Bronchial epithelial cell (primary cell): Measurements from ENCODE around the gene SIK3. TPM values are rescaled to one million over a fixed set of nuclear protein-coding genes. Genes with fewer than 3 reads are reported as not detected.

Experiments used
- DNase-seq: peaks from one replicate; pipeline ENCODE4 v3.0.0-alpha.2; 2010; ENCODE audit warnings: low read depth
- FAIRE-seq: peaks from 2 replicates; lab custom pipeline; 2011; peaks lifted over from hg19 to GRCh38; lab: Jason Lieb, UNC
- H3K27me3 ChIP-seq: 2 replicates; pipeline ENCODE4 v1.5.1; 2011; ENCODE audit warnings: low read length; ENCODE audit not compliant: control insufficient read depth, insufficient read depth
- H3K36me3 ChIP-seq: 2 replicates; pipeline ENCODE4 v1.5.1; 2011; ENCODE audit warnings: low read length; ENCODE audit not compliant: control insufficient read depth, insufficient read depth
- H3K4me3 ChIP-seq: 2 replicates; pipeline ENCODE4 v1.5.1; 2011; ENCODE audit warnings: mild to moderate bottlenecking, low read depth, low read length, control low read depth
- total RNA-seq: library from RNA; depleted of rRNA; stranded (reverse); fragments of >200 nt; gene quantifications from 2 replicates; pipeline ENCODE4 v1.2.1, GENCODE V29; 2014
- TF ChIP-seq, protein P1 (sequence below): IDR thresholded peaks from 2 replicates; pipeline ENCODE4 v1.5.1; 2011; ENCODE audit warnings: mild to moderate bottlenecking, moderate library complexity, low read length, control low read depth, inconsistent platforms; ENCODE audit not compliant: insufficient read depth, severe bottlenecking

Gene SIK3
- total RNA-seq, 1 donor from 2014 or later: 6.8 TPM

DNA sequence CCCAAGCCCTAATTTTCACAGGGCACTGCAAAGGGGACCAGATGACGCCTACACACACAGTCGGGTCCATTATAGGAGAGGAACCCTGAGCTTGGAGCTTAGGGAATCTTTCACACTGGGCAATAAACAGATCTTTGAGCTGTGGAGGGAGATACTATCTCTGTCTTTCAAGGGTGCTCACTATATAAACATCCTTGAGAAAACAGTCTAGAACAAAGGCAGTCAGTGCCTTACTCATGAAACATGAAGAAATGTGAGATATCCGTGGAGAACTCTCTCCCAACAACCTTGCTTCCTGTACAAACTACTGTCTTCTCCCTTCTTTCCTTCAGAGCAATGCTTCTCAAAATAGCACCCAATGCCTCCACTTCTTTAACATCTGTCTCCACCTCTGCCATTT is 151.8 kb downstream of the SIK3 start:
- no peaks in the 10 kb centered on the region for H3K27me3 ChIP-seq
- DNase-seq (no peak), FAIRE-seq (peak; percentile 18)
- H3K36me3 ChIP-seq: peaks cover 2% of the 10 kb centered on the region
- TF ChIP-seq, protein P1, sequence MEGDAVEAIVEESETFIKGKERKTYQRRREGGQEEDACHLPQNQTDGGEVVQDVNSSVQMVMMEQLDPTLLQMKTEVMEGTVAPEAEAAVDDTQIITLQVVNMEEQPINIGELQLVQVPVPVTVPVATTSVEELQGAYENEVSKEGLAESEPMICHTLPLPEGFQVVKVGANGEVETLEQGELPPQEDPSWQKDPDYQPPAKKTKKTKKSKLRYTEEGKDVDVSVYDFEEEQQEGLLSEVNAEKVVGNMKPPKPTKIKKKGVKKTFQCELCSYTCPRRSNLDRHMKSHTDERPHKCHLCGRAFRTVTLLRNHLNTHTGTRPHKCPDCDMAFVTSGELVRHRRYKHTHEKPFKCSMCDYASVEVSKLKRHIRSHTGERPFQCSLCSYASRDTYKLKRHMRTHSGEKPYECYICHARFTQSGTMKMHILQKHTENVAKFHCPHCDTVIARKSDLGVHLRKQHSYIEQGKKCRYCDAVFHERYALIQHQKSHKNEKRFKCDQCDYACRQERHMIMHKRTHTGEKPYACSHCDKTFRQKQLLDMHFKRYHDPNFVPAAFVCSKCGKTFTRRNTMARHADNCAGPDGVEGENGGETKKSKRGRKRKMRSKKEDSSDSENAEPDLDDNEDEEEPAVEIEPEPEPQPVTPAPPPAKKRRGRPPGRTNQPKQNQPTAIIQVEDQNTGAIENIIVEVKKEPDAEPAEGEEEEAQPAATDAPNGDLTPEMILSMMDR: no peak
- H3K4me3 ChIP-seq: no peak overlapping the region

DNA sequence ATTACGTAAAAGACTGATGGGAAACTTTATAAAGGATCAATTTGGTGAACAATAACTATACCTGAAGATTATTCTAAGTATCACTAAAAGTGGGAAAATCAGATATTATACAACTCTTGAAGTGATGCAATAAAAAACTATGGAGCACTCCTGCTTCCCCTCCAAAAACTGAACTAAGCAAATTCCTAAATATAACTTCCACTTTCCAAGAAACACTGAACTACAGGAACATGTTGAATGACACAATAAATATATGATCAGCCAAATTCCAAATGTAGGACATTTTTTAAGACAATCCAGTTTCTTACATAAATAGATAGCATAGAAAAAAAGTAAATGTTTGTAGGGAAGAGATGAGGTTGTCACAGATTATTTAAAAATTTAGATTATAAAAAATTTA is 158.7 kb downstream of the SIK3 start:
- TF ChIP-seq, protein P1: no peak
- Histone ChIP-seq H3K36me3 (no peaks in the 10 kb centered on the region), H3K4me3 (no peak overlapping the region), H3K27me3 (no peaks in the 10 kb centered on the region)
- DNase-seq (no peak), FAIRE-seq (no peak)

DNA sequence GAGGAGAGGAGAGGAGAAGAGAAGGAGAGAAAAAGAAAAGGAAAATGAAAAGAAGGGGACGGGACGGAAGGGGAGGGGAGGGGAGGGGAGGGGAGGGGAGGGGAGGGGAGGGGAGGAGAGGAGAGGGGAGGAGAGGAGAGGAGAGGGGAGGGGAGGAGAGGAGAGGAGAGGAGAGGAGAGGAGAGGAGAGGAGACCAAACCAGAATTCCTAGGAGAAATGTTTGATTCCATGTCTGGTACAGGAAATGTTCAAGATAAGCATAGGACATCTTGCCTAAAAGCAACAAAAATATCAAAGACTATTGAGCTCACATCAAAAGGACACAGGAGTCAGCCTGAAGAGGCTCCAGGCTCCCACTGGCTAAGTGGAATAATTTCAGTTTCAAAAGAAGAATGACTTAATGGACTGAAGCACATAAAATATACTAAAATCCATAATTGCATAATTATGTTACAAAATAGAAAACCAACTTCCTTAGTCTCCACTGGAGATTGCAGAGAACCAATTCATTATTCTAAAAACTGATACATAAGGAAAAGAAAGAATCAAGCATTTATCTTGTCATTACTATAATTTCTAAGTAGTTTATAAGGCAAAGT is 159.7 kb downstream of the SIK3 start:
- no peak overlapping the region for H3K4me3 ChIP-seq
- no peaks in the 10 kb centered on the region for H3K36me3 ChIP-seq
- no peaks in the 10 kb centered on the region for H3K27me3 ChIP-seq
- TF ChIP-seq, protein P1: no peak
- no peak for FAIRE-seq
- DNase-seq: no peak

DNA sequence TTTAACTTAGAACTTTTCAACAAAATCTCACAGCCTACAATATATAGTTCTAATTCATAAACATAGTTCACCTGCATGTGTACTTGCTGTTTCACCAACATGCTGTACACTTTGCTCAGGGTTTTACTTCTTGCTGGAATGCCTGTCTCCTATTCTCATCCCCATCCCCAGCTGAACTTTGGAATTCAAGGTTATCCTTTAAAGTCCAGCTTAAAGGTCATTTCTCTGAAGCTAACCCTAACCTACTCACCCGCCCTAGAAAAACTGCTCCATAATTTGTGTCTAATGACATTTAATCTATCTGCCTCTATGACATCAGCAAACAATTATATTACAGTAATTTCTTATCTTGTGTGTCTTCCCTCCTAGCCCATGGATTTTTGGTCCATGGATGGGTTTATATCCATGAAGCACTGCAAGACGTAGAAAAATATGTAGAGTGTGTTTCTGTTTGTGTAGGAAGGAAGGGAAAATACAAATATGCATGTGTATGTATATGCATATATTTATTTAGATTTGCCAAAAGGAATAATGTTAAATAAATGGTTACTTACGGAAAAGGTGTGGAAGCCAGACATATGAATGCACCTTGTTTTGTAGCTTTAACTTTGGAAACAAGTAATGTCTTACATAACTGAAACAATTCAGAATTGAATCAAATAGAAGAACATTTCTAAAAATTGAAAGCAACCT is 161.3 kb downstream of the SIK3 start:
- no peak for DNase-seq
- TF ChIP-seq, protein P1: no peak
- no peaks in the 10 kb centered on the region for H3K27me3 ChIP-seq
- no peak for FAIRE-seq
- no peak overlapping the region for H3K4me3 ChIP-seq
- H3K36me3 ChIP-seq: no peaks in the 10 kb centered on the region

DNA sequence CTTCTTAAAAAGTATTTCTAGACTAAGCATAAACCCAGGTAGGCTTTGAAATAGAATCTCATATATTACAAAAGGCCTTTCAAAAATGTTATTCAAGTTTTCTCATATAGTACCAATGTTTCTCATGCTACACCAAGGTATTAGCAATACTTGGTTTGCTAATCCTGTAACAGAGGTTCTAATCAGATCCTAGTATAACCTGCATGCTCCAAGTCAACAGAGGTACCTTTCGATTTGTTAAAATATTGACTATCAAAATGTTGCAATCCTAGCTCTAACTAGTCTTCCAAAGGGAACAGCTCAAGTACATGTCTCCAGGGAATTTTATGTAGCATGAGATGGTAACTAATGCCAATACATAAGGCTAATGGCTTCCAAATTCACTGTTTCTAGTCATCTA is 162.7 kb downstream of the SIK3 start:
- FAIRE-seq (no peak), DNase-seq (no peak)
- Histone ChIP-seq H3K4me3 (no peak overlapping the region), H3K27me3 (no peaks in the 10 kb centered on the region), H3K36me3 (no peaks in the 10 kb centered on the region)
- TF ChIP-seq, protein P1: no peak

DNA sequence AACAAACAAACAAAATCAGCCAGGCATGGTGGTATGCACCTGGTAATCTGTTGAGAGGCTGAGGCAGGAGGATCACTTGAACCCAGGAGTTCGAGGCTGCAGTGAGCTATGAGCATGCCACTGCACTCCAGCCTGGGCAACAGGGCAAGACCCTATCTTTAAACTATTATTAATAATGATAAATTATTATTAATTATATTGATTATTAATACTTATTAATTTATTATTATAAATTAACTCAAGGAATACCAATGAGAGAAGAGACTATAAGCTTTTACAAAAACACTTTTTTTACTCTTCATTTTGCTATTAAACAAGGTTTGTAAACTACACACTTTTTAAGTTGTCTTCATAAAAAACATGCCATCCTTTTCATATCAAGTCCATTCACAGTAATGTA is 163.1 kb downstream of the SIK3 start:
- no peak for FAIRE-seq
- TF ChIP-seq, protein P1: no peak
- Histone ChIP-seq H3K36me3 (no peaks in the 10 kb centered on the region), H3K4me3 (no peak overlapping the region), H3K27me3 (no peaks in the 10 kb centered on the region)
- no peak for DNase-seq
